HEK293 (cell line): ENCODE data around the gene TAF5L.

Source experiments
- ATF2 ChIP-seq: fragments of 450-650 bp; formaldehyde crosslinking; IDR thresholded peaks from 2 replicates; pipeline ENCODE4 v1.5.1; 2016; ENCODE audit warnings: missing biosample characterization, missing genetic modification characterization, low read depth
- KLF1 ChIP-seq: fragments of 450-650 bp; formaldehyde crosslinking; IDR thresholded peaks from 2 replicates; pipeline ENCODE4 v1.5.1; 2016; ENCODE audit warnings: missing biosample characterization, missing genetic modification characterization
- SALL2 ChIP-seq: fragments of 450-650 bp; formaldehyde crosslinking; IDR thresholded peaks from 2 replicates; pipeline ENCODE4 v1.5.0; 2017; ENCODE audit warnings: missing biosample characterization, mild to moderate bottlenecking, missing genetic modification characterization, borderline replicate concordance
- TCF7L2 ChIP-seq: IDR thresholded peaks from 2 replicates; pipeline ENCODE4 v1.6.1; 2011; ENCODE audit warnings: low read depth, mild to moderate bottlenecking, inconsistent platforms, low read length, moderate library complexity, borderline replicate concordance
- ZFP3 ChIP-seq: fragments of 450-650 bp; formaldehyde crosslinking; IDR thresholded peaks from 2 replicates; pipeline ENCODE4 v1.5.1; 2016; ENCODE audit warnings: low read depth, missing biosample characterization, missing genetic modification characterization
- ZNF121 ChIP-seq: fragments of 450-650 bp; formaldehyde crosslinking; IDR thresholded peaks from 2 replicates; pipeline ENCODE4 v1.5.1; 2016; ENCODE audit warnings: missing biosample characterization, missing genetic modification characterization
- ZNF18 ChIP-seq: fragments of 450-650 bp; formaldehyde crosslinking; IDR thresholded peaks from 2 replicates; pipeline ENCODE4 v1.5.1; 2016; ENCODE audit warnings: missing biosample characterization, missing genetic modification characterization
- ZNF274 ChIP-seq, 2 experiments: fragments of 200-500 bp in 1 of 2; fragments of 450-650 bp in 1 of 2; sonication (Bioruptor generic) in 1 of 2; formaldehyde crosslinking in 1 of 2; IDR thresholded peaks; 2 replicates each; pipeline versions ENCODE4 v1.5.1 to v1.6.1; 2014 to 2016; ENCODE audit warnings: borderline replicate concordance in 1 of 2, inconsistent platforms in 1 of 2, low read length in 1 of 2, missing biosample characterization in 1 of 2, missing genetic modification characterization in 1 of 2
- ZNF416 ChIP-seq: fragments of 450-650 bp; formaldehyde crosslinking; IDR thresholded peaks from 2 replicates; pipeline ENCODE4 v1.5.1; 2016; ENCODE audit warnings: missing biosample characterization, missing genetic modification characterization
- ZNF830 ChIP-seq: fragments of 450-650 bp; IDR thresholded peaks from 2 replicates; pipeline ENCODE4 v1.5.0; 2018; ENCODE audit warnings: missing biosample characterization, missing genetic modification characterization, low read depth, mild to moderate bottlenecking, moderate library complexity
- ZSCAN30 ChIP-seq: fragments of 450-650 bp; IDR thresholded peaks from 2 replicates; pipeline ENCODE4 v1.5.1; 2018; ENCODE audit warnings: missing biosample characterization, mild to moderate bottlenecking, missing genetic modification characterization, moderate library complexity
- TF ChIP-seq, protein P1 (sequence below): sonication (generic); formaldehyde crosslinking; IDR thresholded peaks from 2 replicates; pipeline ENCODE4 v1.8.1; 2022; ENCODE audit warnings: mild to moderate bottlenecking, moderate library complexity, missing genetic modification reagents
- TF ChIP-seq, protein P2 (sequence below): fragments of 450-650 bp; formaldehyde crosslinking; IDR thresholded peaks from 2 replicates; pipeline ENCODE4 v1.5.1; 2016; ENCODE audit warnings: missing biosample characterization, missing genetic modification characterization
- TF ChIP-seq, protein P3 (sequence below): fragments of 450-650 bp; formaldehyde crosslinking; IDR thresholded peaks from 2 replicates; pipeline ENCODE4 v1.5.1; 2016; ENCODE audit warnings: missing biosample characterization, missing genetic modification characterization

GRCh38 chr1:229600229-229600628, 25.7 kb downstream of the TAF5L start:
- TF ChIP-seq, protein P1, sequence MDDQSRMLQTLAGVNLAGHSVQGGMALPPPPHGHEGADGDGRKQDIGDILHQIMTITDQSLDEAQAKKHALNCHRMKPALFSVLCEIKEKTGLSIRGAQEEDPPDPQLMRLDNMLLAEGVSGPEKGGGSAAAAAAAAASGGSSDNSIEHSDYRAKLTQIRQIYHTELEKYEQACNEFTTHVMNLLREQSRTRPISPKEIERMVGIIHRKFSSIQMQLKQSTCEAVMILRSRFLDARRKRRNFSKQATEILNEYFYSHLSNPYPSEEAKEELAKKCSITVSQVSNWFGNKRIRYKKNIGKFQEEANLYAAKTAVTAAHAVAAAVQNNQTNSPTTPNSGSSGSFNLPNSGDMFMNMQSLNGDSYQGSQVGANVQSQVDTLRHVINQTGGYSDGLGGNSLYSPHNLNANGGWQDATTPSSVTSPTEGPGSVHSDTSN (CRISPR knock-in tag) = no peak
- TF ChIP-seq ZNF121 (tag by site-specific recombination) (no peak), SALL2 (tag by site-specific recombination) (no peak), ZNF416 (tag by site-specific recombination) (no peak), KLF1 (tag by site-specific recombination) (no peak), ZNF830 (tag by site-specific recombination) (no peak), ATF2 (tag by site-specific recombination) (no peak), ZNF18 (tag by site-specific recombination) (no peak), ZFP3 (tag by site-specific recombination) (no peak), ZSCAN30 (tag by site-specific recombination) (no peak), TCF7L2 (no peak), ZNF274 (IDR thresholded peaks at IDR 0.05; ENCODE audit: low read length) (no peak), ZNF274 (tag by site-specific recombination; IDR thresholded peaks at IDR 0.05; ENCODE audit: borderline replicate concordance) (no peak)
- TF ChIP-seq, protein P2, sequence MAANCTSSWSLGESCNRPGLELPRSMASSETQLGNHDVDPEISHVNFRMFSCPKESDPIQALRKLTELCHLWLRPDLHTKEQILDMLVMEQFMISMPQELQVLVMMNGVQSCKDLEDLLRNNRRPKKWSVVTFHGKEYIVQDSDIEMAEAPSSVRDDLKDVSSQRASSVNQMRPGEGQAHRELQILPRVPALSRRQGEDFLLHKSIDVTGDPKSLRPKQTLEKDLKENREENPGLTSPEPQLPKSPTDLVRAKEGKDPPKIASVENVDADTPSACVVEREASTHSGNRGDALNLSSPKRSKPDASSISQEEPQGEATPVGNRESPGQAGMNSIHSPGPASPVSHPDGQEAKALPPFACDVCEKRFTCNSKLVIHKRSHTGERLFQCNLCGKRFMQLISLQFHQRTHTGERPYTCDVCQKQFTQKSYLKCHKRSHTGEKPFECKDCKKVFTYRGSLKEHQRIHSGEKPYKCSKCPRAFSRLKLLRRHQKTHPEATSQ (tag by site-specific recombination) = no peak
- TF ChIP-seq, protein P3, sequence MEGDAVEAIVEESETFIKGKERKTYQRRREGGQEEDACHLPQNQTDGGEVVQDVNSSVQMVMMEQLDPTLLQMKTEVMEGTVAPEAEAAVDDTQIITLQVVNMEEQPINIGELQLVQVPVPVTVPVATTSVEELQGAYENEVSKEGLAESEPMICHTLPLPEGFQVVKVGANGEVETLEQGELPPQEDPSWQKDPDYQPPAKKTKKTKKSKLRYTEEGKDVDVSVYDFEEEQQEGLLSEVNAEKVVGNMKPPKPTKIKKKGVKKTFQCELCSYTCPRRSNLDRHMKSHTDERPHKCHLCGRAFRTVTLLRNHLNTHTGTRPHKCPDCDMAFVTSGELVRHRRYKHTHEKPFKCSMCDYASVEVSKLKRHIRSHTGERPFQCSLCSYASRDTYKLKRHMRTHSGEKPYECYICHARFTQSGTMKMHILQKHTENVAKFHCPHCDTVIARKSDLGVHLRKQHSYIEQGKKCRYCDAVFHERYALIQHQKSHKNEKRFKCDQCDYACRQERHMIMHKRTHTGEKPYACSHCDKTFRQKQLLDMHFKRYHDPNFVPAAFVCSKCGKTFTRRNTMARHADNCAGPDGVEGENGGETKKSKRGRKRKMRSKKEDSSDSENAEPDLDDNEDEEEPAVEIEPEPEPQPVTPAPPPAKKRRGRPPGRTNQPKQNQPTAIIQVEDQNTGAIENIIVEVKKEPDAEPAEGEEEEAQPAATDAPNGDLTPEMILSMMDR = no peak
